Liver (tissue), 9 donors: ENCODE results near the gene NKX3-2. TPM values are rescaled to one million over a fixed set of nuclear protein-coding genes. Genes with fewer than 3 reads are reported as not detected.

Experiments used
- DNase-seq: peaks from one replicate; pipeline ENCODE4 v3.0.0-alpha.2; 2017; ENCODE audit warnings: low spot score
- H3K27ac ChIP-seq, 2 donors: one replicate each; pipeline ENCODE4 v1.7.0; 2013; ENCODE audit warnings: inconsistent platforms in 2 of 2, low read length in 2 of 2, control low read depth in 1 of 2, low read depth in 1 of 2, mild to moderate bottlenecking in 1 of 2
- H3K27me3 ChIP-seq, 4 donors: one replicate each; pipeline versions ENCODE4 v1.6.1 to v1.7.0; 2013; ENCODE audit warnings: low read length in 3 of 4, inconsistent platforms in 1 of 4, mild to moderate bottlenecking in 1 of 4, moderate library complexity in 1 of 4; ENCODE audit not compliant: control insufficient read depth in 4 of 4, insufficient read depth in 4 of 4
- H3K36me3 ChIP-seq, 4 donors: one replicate each; pipeline versions ENCODE4 v1.6.1 to v1.7.0; 2013; ENCODE audit warnings: low read length in 3 of 4, mild to moderate bottlenecking in 3 of 4, low read depth in 1 of 4, moderate library complexity in 1 of 4; ENCODE audit not compliant: control insufficient read depth in 4 of 4, insufficient read depth in 3 of 4
- H3K4me1 ChIP-seq, 4 donors: one replicate each; pipeline versions ENCODE4 v1.6.1 to v1.7.0; 2013; ENCODE audit warnings: low read length in 3 of 4, mild to moderate bottlenecking in 3 of 4, moderate library complexity in 1 of 4; ENCODE audit not compliant: control insufficient read depth in 4 of 4, insufficient read depth in 4 of 4
- H3K4me3 ChIP-seq, 3 donors: one replicate each; pipeline versions ENCODE4 v1.6.1 to v1.7.0; 2013; ENCODE audit warnings: low read length in 3 of 3, control low read depth in 1 of 3, low read depth in 1 of 3, mild to moderate bottlenecking in 1 of 3
- H3K9ac ChIP-seq, 2 donors: one replicate each; pipeline ENCODE4 v1.7.0; 2013; ENCODE audit warnings: low read length in 2 of 2, mild to moderate bottlenecking in 2 of 2, moderate library complexity in 2 of 2, control low read depth in 1 of 2, low read depth in 1 of 2
- H3K9me3 ChIP-seq, 4 donors: one replicate each; pipeline versions ENCODE4 v1.6.1 to v1.7.0; 2013; ENCODE audit warnings: low read length in 3 of 4; ENCODE audit not compliant: control insufficient read depth in 4 of 4
- EGR1 ChIP-seq, 2 donors: IDR thresholded peaks; 2 replicates each; pipeline ENCODE4 v1.6.1; 2016 to 2018; ENCODE audit warnings: antibody characterized with exemption in 2 of 2, low read depth in 2 of 2
- FOXA1 ChIP-seq: IDR thresholded peaks from 2 replicates; pipeline ENCODE4 v1.6.1; 2016; ENCODE audit warnings: antibody characterized with exemption
- FOXA2 ChIP-seq: IDR thresholded peaks from 2 replicates; pipeline ENCODE4 v1.6.1; 2016; ENCODE audit warnings: antibody characterized with exemption
- GABPA ChIP-seq, 2 donors: IDR thresholded peaks in 1 of 2; conservative IDR thresholded peaks in 1 of 2; 2 replicates each; pipeline ENCODE4 v1.6.1; 2016; ENCODE audit warnings: antibody characterized with exemption in 2 of 2, mild to moderate bottlenecking in 1 of 2, moderate library complexity in 1 of 2
- HNF4A ChIP-seq, 2 donors: conservative IDR thresholded peaks; 2 replicates each; pipeline ENCODE4 v1.6.1; 2016; ENCODE audit warnings: antibody characterized with exemption in 2 of 2, mild to moderate bottlenecking in 2 of 2
- HNF4G ChIP-seq: IDR thresholded peaks from 2 replicates; pipeline ENCODE4 v1.6.1; 2016; ENCODE audit warnings: antibody characterized with exemption
- NR2F2 ChIP-seq: IDR thresholded peaks from 2 replicates; pipeline ENCODE4 v1.6.1; 2016; ENCODE audit warnings: antibody characterized with exemption
- RAD21 ChIP-seq, 2 donors: IDR thresholded peaks; 2 replicates each; pipeline ENCODE4 v1.6.1; 2016; ENCODE audit warnings: antibody characterized with exemption in 2 of 2, mild to moderate bottlenecking in 2 of 2
- RXRA ChIP-seq, 2 donors: IDR thresholded peaks; 2 replicates each; pipeline ENCODE4 v1.6.1; 2017 to 2018; ENCODE audit warnings: antibody characterized with exemption in 2 of 2, mild to moderate bottlenecking in 1 of 2
- SP1 ChIP-seq: IDR thresholded peaks from 2 replicates; pipeline ENCODE4 v1.6.1; 2018; ENCODE audit warnings: antibody characterized with exemption, mild to moderate bottlenecking
- YY1 ChIP-seq: IDR thresholded peaks from 2 replicates; pipeline ENCODE4 v1.6.1; 2016; ENCODE audit warnings: antibody characterized with exemption, mild to moderate bottlenecking
- ZBTB33 ChIP-seq: IDR thresholded peaks from 2 replicates; pipeline ENCODE4 v1.6.1; 2016; ENCODE audit warnings: antibody characterized with exemption
- WGBS: extraction: QIAGEN DNeasy Blood & Tissue Kit; methylation state at CpG from one replicate; pipeline ENCODE4 v1.1.7; 2013; 5-methylcytosine and 5-hydroxymethylcytosine counted together
- polyA plus RNA-seq, 2 donors: library from polyadenylated mRNA; stranded (reverse) in 1 of 2; unstranded in 1 of 2; fragments of 200-250 nt in 1 of 2; fragments of >200 nt in 1 of 2; fragmentation: Nextera tagmentation in 1 of 2; extraction: Ambion mirVana in 1 of 2; gene quantifications; one replicate each; pipeline versions ENCODE4 v1.2.1 to v1.2.3, GENCODE V29; 2013 to 2015
- total RNA-seq, 2 donors: library from RNA; depleted of rRNA; stranded (reverse); fragments of >200 nt; gene quantifications; one replicate each; pipeline ENCODE4 v1.2.3, GENCODE V29; 2014
- TF ChIP-seq, protein P1 (sequence below): IDR thresholded peaks from 2 replicates; pipeline ENCODE4 v1.6.1; 2016; ENCODE audit warnings: antibody characterized with exemption
- TF ChIP-seq, protein P2 (sequence below): IDR thresholded peaks from 2 replicates; pipeline ENCODE4 v1.6.1; 2016; ENCODE audit warnings: antibody characterized with exemption, mild to moderate bottlenecking
- donor health status: healthy.
- donor health status: healthy.
- donor health status: healthy.
- donor health status: healthy.
- donor health status: healthy.

NKX3-2 gene
- total and polyA plus RNA-seq, 4 donors, result not detected

DNA sequence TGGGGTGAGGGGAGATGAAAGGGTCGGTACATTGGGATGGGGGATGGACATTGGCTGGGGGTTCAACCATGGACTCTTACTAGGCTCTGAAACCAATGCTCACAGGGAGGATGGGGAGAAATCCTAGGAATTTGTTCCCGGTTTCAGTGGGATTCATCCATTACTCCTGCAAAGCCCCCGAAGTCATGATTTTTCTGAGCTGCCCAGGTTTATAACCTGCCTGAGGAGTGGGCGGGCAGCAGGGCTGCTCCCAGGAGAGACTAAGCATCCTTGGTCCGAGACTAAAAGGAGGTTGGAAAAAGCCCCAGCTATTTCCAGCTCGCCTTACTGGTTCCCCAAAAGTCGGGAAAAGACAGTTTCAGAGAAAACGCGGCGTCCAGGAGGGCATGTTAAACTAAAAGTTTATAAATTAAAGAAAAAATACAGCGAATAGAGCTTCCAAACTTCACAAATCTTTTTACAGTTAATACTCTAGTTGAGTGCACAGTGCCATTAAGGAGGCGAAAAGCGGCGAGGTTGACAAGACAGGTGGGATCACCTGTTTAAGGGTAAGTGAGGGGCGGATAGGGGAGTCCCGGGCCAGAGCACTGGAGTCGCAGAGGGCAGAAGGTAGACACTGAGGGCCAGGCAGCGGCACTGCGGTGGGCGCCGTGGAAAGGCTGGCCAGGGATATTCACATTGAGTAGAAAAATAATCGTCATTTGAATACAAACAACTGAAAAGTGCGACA, 3.7 kb downstream of the NKX3-2 start:
- no peak for DNase-seq
- Histone ChIP-seq H3K9ac (no peak overlapping the region), H3K27me3 (peaks cover 6 to 35% (median 20%) of the 10 kb centered on the region in 4 donors), H3K9me3 (peaks cover 0 to 6% (median 0%) of the 10 kb centered on the region in 4 donors), H3K4me3 (no peak overlapping the region), H3K27ac (no peak overlapping the region), H3K36me3 (no peaks in the 10 kb centered on the region), H3K4me1 (peaks cover 22 to 62% (median 34%) of the 10 kb centered on the region in 4 donors)
- 25% methylated on average over 23 of the region's 23 CpGs for WGBS
- TF ChIP-seq FOXA2 (no peak), RXRA (IDR thresholded peaks at IDR 0.05) (no peak), FOXA1 (no peak), RAD21 (IDR thresholded peaks at IDR 0.05) (no peak)
- TF ChIP-seq, protein P1, sequence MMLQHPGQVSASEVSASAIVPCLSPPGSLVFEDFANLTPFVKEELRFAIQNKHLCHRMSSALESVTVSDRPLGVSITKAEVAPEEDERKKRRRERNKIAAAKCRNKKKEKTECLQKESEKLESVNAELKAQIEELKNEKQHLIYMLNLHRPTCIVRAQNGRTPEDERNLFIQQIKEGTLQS, result no peak

GRCh38 chr4:13539619-13540445, 4.5 kb downstream of the NKX3-2 start:
- TF ChIP-seq FOXA2 (no peak), YY1 (no peak), FOXA1 (no peak), HNF4G (no peak), NR2F2 (no peak), GABPA (IDR thresholded peaks at IDR 0.05 in 1 of 2, conservative IDR thresholded peaks at IDR 0.05 in 1 of 2) (no peak), HNF4A (conservative IDR thresholded peaks at IDR 0.05) (no peak), EGR1 (IDR thresholded peaks at IDR 0.05; ENCODE audit: low read depth in 2 of 2) (no peak), RXRA (IDR thresholded peaks at IDR 0.05) (no peak), ZBTB33 (no peak), SP1 (no peak), RAD21 (IDR thresholded peaks at IDR 0.05) (no peak)
- TF ChIP-seq, protein P1, result no peak
- TF ChIP-seq, protein P2, sequence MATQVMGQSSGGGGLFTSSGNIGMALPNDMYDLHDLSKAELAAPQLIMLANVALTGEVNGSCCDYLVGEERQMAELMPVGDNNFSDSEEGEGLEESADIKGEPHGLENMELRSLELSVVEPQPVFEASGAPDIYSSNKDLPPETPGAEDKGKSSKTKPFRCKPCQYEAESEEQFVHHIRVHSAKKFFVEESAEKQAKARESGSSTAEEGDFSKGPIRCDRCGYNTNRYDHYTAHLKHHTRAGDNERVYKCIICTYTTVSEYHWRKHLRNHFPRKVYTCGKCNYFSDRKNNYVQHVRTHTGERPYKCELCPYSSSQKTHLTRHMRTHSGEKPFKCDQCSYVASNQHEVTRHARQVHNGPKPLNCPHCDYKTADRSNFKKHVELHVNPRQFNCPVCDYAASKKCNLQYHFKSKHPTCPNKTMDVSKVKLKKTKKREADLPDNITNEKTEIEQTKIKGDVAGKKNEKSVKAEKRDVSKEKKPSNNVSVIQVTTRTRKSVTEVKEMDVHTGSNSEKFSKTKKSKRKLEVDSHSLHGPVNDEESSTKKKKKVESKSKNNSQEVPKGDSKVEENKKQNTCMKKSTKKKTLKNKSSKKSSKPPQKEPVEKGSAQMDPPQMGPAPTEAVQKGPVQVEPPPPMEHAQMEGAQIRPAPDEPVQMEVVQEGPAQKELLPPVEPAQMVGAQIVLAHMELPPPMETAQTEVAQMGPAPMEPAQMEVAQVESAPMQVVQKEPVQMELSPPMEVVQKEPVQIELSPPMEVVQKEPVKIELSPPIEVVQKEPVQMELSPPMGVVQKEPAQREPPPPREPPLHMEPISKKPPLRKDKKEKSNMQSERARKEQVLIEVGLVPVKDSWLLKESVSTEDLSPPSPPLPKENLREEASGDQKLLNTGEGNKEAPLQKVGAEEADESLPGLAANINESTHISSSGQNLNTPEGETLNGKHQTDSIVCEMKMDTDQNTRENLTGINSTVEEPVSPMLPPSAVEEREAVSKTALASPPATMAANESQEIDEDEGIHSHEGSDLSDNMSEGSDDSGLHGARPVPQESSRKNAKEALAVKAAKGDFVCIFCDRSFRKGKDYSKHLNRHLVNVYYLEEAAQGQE, result no peak
- WGBS, result 14% methylated on average over 42 of the region's 42 CpGs
- DNase-seq, result no peak

More at GRCh38 chr4:13539619-13540445, 4.5 kb downstream of the NKX3-2 start:
- Histone ChIP-seq H3K4me3 (peak overlapping the region in 1 of 3 donors; percentile 13), H3K36me3 (no peaks in the 10 kb centered on the region), H3K27me3 (peaks cover 6 to 31% (median 21%) of the 10 kb centered on the region in 4 donors), H3K27ac (no peak overlapping the region), H3K9ac (no peak overlapping the region), H3K4me1 (peaks cover 20 to 59% (median 30%) of the 10 kb centered on the region in 4 donors), H3K9me3 (peaks cover 0 to 6% (median 0%) of the 10 kb centered on the region in 4 donors)
